ENCODE measurements around the gene BCR. TPM values are rescaled to one million over a fixed set of nuclear protein-coding genes. Genes with fewer than 3 reads are reported as not detected.
"Not testable (repeated sequence)": the region's sequence is repeated elsewhere in the genome, so short reads cannot be mapped to it uniquely, and the experiment has no call there.

The BCR gene
- total RNA-seq, 1 experiment from 2014 or later, result 129 TPM

DNA sequence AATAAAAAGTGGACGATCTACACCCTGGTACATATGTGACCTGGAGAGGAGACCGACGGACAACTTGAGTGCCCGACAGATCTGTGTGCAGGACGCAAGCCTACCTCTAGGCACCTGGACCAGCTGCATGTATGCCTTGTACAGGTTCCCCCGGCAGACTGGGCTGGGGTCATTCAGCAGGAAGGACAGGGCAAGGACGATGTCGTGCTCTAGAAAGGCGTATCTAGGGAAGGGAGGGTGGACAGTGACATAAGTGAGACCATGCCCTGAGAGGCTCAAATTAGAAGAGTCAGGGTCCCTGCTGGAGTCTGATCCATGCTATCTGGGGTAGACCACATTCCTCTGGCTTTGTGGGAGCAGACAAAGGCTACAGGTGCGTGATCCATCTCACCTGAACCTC lies 46.4 kb upstream of the BCR start:
- Mint-ChIP-seq H3K36me3 (no peaks in the 10 kb centered on the region), H3K4me1 (peaks cover 6% of the 10 kb centered on the region; the same call in 1 of the 2 replicates), H3K4me3 (no peak overlapping the region), H3K9me3 (no peaks in the 10 kb centered on the region), H3K27me3 (ENCODE audit: low read depth) (peaks cover 4% of the 10 kb centered on the region), H3K27ac (no peak overlapping the region)
- TF ChIP-seq ZNF138 (CRISPR knock-in tag; conservative IDR thresholded peaks at IDR 0.05) (no peak), RORB (CRISPR knock-in tag; IDR thresholded peaks at IDR 0.05) (no peak), SMAD3 (CRISPR knock-in tag; IDR thresholded peaks at IDR 0.05; ENCODE audit: borderline replicate concordance) (no peak), IRF2 (CRISPR knock-in tag; IDR thresholded peaks at IDR 0.05; ENCODE audit: borderline replicate concordance, low read depth) (no peak)
- TF ChIP-seq, protein P1, sequence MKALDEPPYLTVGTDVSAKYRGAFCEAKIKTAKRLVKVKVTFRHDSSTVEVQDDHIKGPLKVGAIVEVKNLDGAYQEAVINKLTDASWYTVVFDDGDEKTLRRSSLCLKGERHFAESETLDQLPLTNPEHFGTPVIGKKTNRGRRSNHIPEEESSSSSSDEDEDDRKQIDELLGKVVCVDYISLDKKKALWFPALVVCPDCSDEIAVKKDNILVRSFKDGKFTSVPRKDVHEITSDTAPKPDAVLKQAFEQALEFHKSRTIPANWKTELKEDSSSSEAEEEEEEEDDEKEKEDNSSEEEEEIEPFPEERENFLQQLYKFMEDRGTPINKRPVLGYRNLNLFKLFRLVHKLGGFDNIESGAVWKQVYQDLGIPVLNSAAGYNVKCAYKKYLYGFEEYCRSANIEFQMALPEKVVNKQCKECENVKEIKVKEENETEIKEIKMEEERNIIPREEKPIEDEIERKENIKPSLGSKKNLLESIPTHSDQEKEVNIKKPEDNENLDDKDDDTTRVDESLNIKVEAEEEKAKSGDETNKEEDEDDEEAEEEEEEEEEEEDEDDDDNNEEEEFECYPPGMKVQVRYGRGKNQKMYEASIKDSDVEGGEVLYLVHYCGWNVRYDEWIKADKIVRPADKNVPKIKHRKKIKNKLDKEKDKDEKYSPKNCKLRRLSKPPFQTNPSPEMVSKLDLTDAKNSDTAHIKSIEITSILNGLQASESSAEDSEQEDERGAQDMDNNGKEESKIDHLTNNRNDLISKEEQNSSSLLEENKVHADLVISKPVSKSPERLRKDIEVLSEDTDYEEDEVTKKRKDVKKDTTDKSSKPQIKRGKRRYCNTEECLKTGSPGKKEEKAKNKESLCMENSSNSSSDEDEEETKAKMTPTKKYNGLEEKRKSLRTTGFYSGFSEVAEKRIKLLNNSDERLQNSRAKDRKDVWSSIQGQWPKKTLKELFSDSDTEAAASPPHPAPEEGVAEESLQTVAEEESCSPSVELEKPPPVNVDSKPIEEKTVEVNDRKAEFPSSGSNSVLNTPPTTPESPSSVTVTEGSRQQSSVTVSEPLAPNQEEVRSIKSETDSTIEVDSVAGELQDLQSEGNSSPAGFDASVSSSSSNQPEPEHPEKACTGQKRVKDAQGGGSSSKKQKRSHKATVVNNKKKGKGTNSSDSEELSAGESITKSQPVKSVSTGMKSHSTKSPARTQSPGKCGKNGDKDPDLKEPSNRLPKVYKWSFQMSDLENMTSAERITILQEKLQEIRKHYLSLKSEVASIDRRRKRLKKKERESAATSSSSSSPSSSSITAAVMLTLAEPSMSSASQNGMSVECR (CRISPR knock-in tag; IDR thresholded peaks at IDR 0.05; ENCODE audit: borderline replicate concordance), result no peak
- CTCF ChIA-PET, result interaction anchor here (0.7 to 6.2 kb wide), 8 partner anchors 15 to 324 kb away, joined by 3 to 63 read pairs (median 4); partner anchors contain the start of gene BCR
- ATAC-seq, result no peak; the same call in 1 of the 2 replicates
- POLR2A ChIA-PET, result no interaction called here
- no peak for DNase-seq (ENCODE audit: low spot score)

DNA sequence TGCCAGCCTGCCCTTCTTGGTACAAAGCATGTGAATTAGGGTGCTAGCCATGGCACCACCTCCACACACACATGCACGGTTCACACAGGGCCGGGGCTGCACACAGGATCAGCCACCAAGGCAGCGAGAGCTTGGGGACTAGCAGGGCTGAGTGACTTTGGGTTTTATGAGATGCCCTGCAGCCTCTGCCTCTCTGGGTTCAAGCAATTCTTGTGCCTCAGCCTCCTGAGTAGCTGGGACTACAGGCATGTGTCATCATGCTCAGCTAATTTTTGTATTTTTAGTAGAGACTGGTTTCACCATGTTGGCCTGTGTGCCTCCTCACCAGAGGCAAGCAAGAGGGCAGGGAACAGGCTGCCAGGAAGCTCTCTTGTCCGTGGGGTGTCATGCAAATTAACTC lies 43.3 kb upstream of the BCR start:
- ATAC-seq; H3K27me3 Mint-ChIP-seq (ENCODE audit: low read depth); H3K4me3 Mint-ChIP-seq; H3K9me3 Mint-ChIP-seq; POLR2A ChIA-PET; H3K27ac Mint-ChIP-seq; H3K36me3 Mint-ChIP-seq; DNase-seq (ENCODE audit: low spot score): not testable (repeated sequence)
- H3K4me1 Mint-ChIP-seq, result peaks cover 11% of the 10 kb centered on the region
- CTCF ChIA-PET, result interaction anchor here (0.9 to 2.7 kb wide), 7 partner anchors 9 to 288 kb away, joined by 3 to 14 read pairs (median 3); no protein-coding TSS in a partner anchor

DNA sequence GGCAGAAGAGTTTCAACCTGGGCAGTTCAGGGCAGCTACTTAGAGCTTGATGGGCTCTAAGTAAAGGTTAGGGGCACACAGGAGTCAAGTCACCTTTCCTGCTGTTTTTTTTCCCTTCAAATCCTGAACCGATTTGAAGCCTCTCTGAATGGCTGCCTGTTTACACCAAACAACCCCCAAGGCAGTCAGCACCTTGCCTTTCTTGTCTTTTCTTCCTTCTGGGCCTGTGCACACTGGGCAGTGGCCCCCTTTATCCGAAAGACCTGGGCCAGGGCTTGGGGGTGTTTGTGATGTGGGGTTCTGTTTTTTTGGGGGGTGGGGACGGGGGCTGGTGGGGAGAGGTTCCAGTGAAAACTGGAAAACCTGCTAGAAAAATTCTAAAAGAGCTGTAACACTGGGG lies 42.8 kb upstream of the BCR start:
- ChIA-PET POLR2A (no interaction called here), CTCF (interaction anchor here (0.7 to 5.5 kb wide), 11 partner anchors 9 to 289 kb away, joined by 3 to 40 read pairs (median 4); no protein-coding TSS in a partner anchor)
- TF ChIP-seq ZNF396 (CRISPR knock-in tag; IDR thresholded peaks at IDR 0.05; ENCODE audit: borderline replicate concordance) (no peak), RORB (CRISPR knock-in tag; IDR thresholded peaks at IDR 0.05) (no peak), GRHL2 (CRISPR knock-in tag; IDR thresholded peaks at IDR 0.05; ENCODE audit: insufficient replicate concordance, severe bottlenecking) (no peak), JUN (CRISPR knock-in tag; IDR thresholded peaks at IDR 0.05) (no peak)
- TF ChIP-seq, protein P2, sequence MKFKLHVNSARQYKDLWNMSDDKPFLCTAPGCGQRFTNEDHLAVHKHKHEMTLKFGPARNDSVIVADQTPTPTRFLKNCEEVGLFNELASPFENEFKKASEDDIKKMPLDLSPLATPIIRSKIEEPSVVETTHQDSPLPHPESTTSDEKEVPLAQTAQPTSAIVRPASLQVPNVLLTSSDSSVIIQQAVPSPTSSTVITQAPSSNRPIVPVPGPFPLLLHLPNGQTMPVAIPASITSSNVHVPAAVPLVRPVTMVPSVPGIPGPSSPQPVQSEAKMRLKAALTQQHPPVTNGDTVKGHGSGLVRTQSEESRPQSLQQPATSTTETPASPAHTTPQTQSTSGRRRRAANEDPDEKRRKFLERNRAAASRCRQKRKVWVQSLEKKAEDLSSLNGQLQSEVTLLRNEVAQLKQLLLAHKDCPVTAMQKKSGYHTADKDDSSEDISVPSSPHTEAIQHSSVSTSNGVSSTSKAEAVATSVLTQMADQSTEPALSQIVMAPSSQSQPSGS (CRISPR knock-in tag; IDR thresholded peaks at IDR 0.05; ENCODE audit: borderline replicate concordance, low read depth), result no peak

DNA sequence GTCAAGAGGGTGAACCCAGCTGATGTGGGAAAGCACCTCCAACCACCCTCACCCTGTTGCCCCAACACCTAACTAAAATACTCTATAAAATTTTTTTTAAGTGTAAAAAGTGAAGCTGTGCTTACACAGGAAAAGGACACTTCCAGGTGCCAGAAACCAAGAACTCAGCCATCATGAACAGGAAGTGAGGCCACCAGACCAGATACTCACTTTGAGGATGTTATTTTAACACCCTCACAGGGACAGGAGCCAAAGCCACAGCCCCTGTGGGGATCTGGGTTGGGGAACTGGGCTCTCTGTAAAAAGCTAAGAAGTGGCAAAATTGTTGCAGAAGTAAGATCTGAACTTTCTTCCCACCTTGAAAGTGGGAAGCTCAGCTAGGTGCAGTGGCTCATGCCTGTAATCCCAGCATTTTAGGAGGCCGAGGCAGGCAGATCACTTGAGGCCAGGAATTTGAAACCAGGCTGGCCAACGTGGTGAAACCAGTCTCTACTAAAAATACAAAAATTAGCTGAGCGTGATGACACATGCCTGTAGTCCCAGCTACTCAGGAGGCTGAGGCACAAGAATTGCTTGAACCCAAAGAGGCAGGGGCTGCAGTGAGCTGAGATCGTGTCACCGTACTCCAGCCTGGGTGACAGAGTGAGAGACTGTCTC lies 42.3 kb upstream of the BCR start:
- H3K36me3 Mint-ChIP-seq, result no peaks in the 10 kb centered on the region
- ATAC-seq (no peak), DNase-seq (ENCODE audit: low spot score) (no peak)
- no peak overlapping the region for H3K4me3 Mint-ChIP-seq
- no peak overlapping the region for H3K27ac Mint-ChIP-seq
- peaks cover 20% of the 10 kb centered on the region for H3K4me1 Mint-ChIP-seq
- H3K27me3 Mint-ChIP-seq (ENCODE audit: low read depth), result 0 out of 2 replicates have a peak, but pooled peaks cover 3% of the 10 kb centered on the region
- ChIA-PET POLR2A (interaction anchor here (0.6 kb wide), 1 partner anchor 431 kb away, joined by 3 read pairs; no protein-coding TSS in a partner anchor), CTCF (interaction anchor here (0.7 to 5.5 kb wide), 10 partner anchors 10 to 289 kb away, joined by 3 to 40 read pairs (median 4); no protein-coding TSS in a partner anchor)
- H3K9me3 Mint-ChIP-seq, result no peaks in the 10 kb centered on the region
- TF ChIP-seq, protein P3, sequence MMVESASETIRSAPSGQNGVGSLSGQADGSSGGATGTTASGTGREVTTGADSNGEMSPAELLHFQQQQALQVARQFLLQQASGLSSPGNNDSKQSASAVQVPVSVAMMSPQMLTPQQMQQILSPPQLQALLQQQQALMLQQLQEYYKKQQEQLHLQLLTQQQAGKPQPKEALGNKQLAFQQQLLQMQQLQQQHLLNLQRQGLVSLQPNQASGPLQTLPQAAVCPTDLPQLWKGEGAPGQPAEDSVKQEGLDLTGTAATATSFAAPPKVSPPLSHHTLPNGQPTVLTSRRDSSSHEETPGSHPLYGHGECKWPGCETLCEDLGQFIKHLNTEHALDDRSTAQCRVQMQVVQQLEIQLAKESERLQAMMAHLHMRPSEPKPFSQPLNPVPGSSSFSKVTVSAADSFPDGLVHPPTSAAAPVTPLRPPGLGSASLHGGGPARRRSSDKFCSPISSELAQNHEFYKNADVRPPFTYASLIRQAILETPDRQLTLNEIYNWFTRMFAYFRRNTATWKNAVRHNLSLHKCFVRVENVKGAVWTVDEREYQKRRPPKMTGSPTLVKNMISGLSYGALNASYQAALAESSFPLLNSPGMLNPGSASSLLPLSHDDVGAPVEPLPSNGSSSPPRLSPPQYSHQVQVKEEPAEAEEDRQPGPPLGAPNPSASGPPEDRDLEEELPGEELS (CRISPR knock-in tag; IDR thresholded peaks at IDR 0.05), result no peak
- TF ChIP-seq ZNF416 (CRISPR knock-in tag; IDR thresholded peaks at IDR 0.05), result no peak
- TF ChIP-seq ZNF263 (CRISPR knock-in tag; IDR thresholded peaks at IDR 0.05; ENCODE audit: low read depth), result no peak
- TF ChIP-seq ZNF423 (CRISPR knock-in tag; IDR thresholded peaks at IDR 0.05), result no peak
- no peak for TF ChIP-seq IRF2 (CRISPR knock-in tag; IDR thresholded peaks at IDR 0.05; ENCODE audit: borderline replicate concordance, low read depth)
- TF ChIP-seq, protein P4, sequence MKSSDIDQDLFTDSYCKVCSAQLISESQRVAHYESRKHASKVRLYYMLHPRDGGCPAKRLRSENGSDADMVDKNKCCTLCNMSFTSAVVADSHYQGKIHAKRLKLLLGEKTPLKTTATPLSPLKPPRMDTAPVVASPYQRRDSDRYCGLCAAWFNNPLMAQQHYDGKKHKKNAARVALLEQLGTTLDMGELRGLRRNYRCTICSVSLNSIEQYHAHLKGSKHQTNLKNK (CRISPR knock-in tag; IDR thresholded peaks at IDR 0.05), result no peak
- TF ChIP-seq NR2C2 (CRISPR knock-in tag; IDR thresholded peaks at IDR 0.05), result no peak
- TF ChIP-seq ZNF396 (CRISPR knock-in tag; IDR thresholded peaks at IDR 0.05; ENCODE audit: borderline replicate concordance), result no peak
- TF ChIP-seq TEAD1 (CRISPR knock-in tag; IDR thresholded peaks at IDR 0.05), result no peak

More for the DNA sequence above, 42.8 kb upstream of the BCR start:
- no peak for DNase-seq (ENCODE audit: low spot score)
- no peak overlapping the region for H3K27ac Mint-ChIP-seq
- H3K9me3 Mint-ChIP-seq, result no peaks in the 10 kb centered on the region
- H3K4me3 Mint-ChIP-seq, result no peak overlapping the region
- 0 out of 2 replicates have a peak, but pooled peaks cover 3% of the 10 kb centered on the region for H3K27me3 Mint-ChIP-seq (ENCODE audit: low read depth)
- peaks cover 15% of the 10 kb centered on the region for H3K4me1 Mint-ChIP-seq
- no peak for ATAC-seq
- H3K36me3 Mint-ChIP-seq, result no peaks in the 10 kb centered on the region

Data from WTC11 (cell line).